Measurements from ENCODE around the gene KLF15.

KLF15 gene

DNA sequence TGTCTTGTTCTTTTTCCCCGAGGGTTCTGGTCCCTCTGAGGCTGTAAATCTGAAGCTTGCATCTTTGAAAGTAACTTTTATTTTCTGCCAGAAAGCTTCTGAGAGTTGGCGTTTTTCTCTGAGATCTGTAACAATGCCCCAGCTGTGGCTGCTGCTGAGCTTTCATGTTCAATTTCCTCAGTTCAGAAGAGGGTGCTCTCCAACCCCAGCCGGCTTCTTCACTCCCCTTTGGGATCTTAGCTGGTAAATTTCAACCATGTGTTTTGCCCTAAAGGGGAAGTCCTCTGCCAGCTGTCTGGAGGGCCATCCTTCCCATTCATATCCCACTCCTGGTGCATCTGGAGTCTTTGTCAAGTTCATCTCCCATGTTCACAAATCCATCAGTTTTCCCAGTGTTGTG is 19.2 kb upstream of the KLF15 start:
- Mint-ChIP-seq H3K9me3 (peaks cover 0 to 2% of the 10 kb centered on the region in 2 donors), H3K4me1 (ENCODE audit: low read depth in 2 of 2) (no peaks in the 10 kb centered on the region), H3K4me3 (no peak overlapping the region), H3K27ac (no peak overlapping the region), H3K36me3 (ENCODE audit: insufficient read depth) (no peaks in the 10 kb centered on the region), H3K27me3 (peaks cover 26 to 56% of the 10 kb centered on the region in 2 donors)
- no peak for DNase-seq
- ATAC-seq (replicated peaks) = no peak

DNA sequence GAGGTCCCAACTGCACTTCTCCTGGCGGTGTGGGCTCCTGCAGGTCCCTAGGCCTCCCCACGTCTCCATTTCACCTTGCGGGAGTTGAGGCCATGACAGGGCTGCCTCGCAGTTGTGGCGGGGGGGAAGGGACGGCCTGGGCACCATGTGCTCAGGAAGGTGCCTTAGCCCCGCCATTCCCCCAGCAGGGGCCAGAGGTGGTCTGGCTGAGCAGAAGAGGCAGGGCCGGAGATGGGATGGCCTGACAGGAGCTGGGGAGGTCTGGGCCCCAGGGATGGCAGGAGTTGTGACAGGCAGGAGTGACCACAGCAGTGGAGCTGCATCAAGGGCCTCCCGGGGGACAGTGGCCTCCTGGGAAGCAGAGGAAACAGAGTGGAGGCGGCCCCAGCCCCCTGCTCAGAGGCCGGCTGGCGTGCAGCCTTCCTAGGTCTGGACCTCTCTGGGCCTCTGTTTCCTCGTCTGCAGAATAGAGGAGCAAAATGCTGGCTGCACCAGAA is 18.7 kb upstream of the KLF15 start:
- Mint-ChIP-seq H3K27ac (no peak overlapping the region), H3K4me1 (ENCODE audit: low read depth in 2 of 2) (no peaks in the 10 kb centered on the region), H3K4me3 (no peak overlapping the region), H3K9me3 (peaks cover 0 to 2% of the 10 kb centered on the region in 2 donors), H3K27me3 (peaks cover 26 to 61% of the 10 kb centered on the region in 2 donors), H3K36me3 (ENCODE audit: insufficient read depth) (no peaks in the 10 kb centered on the region)
- ATAC-seq (replicated peaks) (no peak), DNase-seq (no peak)

DNA sequence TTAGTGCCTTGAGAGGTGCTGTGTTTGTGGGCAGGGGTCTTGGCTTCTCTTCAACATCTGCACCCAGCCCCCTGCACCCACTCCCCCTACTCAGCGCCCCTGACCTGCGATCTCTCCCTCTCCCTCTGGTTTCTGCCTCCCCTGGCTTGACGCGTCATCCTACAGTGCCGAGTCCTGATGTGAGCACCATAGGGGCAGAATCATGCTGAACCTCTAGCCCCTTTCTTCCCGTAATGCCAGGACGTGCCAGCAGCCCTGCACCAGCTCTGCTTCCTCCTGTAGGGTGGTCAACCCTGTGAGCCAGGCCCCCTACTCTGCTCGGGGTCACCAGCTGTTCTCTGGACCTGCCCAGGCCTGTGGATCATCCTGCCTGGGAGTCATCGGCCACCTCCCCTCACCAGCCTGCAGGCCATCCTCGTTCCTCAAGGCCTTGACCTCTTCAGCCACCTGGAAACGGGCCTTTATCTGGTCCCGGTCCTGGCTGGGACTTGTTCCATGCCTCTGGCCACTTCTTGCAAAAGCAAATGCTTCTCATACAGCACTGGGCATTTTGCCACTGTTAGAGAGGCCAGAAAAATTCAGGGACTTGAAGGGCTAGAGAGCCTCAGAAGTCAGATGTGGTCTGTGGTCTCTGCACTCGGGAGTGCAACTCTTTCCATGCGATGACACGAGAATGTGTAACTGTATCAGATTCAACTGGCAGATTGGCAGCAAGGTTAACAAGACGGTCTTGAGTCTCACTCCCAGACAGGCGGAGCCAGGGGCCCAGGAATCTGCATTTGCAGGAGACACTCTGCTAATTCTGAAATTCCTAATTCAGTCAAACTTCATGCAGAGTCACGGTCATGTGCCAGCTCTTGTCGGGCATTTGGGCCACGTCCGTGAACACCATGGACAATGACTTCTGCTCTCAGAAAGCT is 16.7 kb upstream of the KLF15 start:
- no peak overlapping the region for H3K4me3 Mint-ChIP-seq
- H3K9me3 Mint-ChIP-seq = peaks cover 0 to under 1% of the 10 kb centered on the region in 2 donors
- no peak overlapping the region for H3K27ac Mint-ChIP-seq
- DNase-seq (no peak), ATAC-seq (replicated peaks) (no peak)
- H3K36me3 Mint-ChIP-seq (ENCODE audit: insufficient read depth) = no peaks in the 10 kb centered on the region
- H3K27me3 Mint-ChIP-seq = peaks cover 9 to 49% of the 10 kb centered on the region in 2 donors
- no peaks in the 10 kb centered on the region for H3K4me1 Mint-ChIP-seq (ENCODE audit: low read depth in 2 of 2)

DNA sequence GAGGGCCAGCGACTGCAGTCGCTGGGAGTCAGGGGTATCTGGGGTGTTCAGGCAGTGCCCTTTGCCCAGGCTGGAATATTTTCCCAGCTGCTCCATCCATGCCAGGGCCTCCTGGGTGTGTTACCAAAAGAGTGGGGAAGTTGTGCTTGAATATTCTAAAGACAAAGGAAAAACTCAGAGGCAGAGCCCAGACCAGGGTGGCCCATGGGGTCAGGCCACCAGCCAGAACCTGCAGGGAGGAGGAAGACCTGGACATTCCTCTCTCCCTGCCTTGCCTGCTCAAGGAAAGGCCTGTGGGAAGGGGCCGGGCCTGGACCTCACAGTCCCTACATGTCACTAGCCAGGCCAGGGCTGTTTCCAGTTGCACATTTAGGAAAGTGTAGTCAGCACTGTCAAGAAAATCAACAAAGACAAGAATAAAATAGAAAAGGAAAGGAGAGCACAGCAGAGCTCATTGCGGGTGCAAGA is 16.0 kb upstream of the KLF15 start:
- Mint-ChIP-seq H3K27me3 (peaks cover 7 to 42% of the 10 kb centered on the region in 2 donors), H3K36me3 (ENCODE audit: insufficient read depth) (no peaks in the 10 kb centered on the region), H3K9me3 (no peaks in the 10 kb centered on the region), H3K4me1 (ENCODE audit: low read depth in 2 of 2) (no peaks in the 10 kb centered on the region), H3K27ac (no peak overlapping the region), H3K4me3 (no peak overlapping the region)
- DNase-seq (no peak), ATAC-seq (replicated peaks) (no peak)

DNA sequence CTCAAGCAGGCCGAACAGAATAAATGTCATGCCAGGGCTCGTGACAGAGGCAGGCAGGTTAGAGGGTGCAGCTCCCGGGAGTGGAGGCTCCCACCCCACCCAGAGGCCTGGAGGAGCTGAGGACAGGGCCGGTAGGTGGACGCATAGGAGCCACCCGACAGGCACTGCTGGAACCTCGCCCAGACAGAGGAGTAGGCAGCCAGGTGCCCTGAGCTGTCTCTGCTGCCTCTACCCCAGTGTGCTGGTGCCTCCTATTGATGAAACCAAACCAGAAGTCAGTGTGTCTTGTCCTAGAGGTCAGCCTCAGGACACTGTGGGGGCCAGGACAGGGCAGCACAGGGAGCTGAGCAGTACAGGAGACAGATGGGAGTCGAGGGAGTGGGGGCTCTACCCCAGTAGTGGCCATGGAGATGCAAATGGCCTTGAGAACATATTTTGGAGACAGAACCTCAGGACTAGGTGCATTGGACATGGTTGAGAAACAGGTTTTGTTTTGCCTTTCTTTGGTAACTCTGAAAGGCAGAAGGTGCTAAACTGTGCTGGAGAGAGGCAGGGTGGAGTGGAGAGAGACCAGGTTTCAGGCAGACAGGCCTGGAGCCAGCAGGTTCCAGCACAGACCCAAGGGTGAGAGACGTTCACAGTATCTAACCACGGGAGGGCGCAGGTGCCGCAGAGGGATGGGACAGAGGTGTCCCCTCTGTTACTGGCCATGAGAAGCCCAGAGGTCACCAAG is 15.4 kb upstream of the KLF15 start:
- no peaks in the 10 kb centered on the region for H3K9me3 Mint-ChIP-seq
- no peak for ATAC-seq (replicated peaks)
- H3K27me3 Mint-ChIP-seq = peaks cover 4 to 41% of the 10 kb centered on the region in 2 donors
- H3K4me1 Mint-ChIP-seq (ENCODE audit: low read depth in 2 of 2) = no peaks in the 10 kb centered on the region
- DNase-seq = no peak
- no peak overlapping the region for H3K27ac Mint-ChIP-seq
- H3K36me3 Mint-ChIP-seq (ENCODE audit: insufficient read depth) = no peaks in the 10 kb centered on the region
- H3K4me3 Mint-ChIP-seq = no peak overlapping the region

DNA sequence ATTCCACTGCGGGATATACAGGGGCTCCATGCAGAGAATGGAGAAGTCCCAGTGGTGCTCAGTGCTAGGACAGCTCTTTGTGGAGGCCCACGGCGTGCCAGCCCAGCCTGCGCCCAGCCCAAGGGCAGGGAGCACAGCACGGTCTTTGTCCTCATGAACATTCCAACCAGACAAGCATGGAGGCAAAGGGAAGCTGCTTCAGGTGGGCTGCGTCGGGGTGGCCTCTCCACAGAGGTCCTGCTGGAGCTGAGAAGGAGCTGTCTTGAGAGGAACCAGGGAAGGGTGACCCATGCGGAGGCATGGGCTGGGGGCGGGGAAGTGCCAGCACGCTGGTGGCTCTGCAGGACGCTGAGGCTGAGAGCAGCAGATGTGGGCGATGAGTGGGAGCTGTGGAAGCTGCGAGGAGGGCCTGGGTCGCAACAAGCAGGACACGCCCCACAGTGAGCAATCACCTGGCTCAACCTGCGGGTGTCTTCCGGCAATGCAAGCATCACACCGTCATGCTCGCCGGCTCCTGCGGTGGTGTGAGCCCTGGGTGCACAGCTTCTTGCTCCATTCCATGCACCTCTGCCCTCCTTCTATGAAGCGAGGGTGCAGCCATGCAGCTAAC is 14.0 kb upstream of the KLF15 start:
- Mint-ChIP-seq H3K4me3 (no peak overlapping the region), H3K4me1 (ENCODE audit: low read depth in 2 of 2) (no peaks in the 10 kb centered on the region), H3K27me3 (peaks cover 0 to 50% of the 10 kb centered on the region in 2 donors), H3K27ac (no peak overlapping the region), H3K9me3 (no peaks in the 10 kb centered on the region), H3K36me3 (ENCODE audit: insufficient read depth) (no peaks in the 10 kb centered on the region)
- no peak for DNase-seq
- no peak for ATAC-seq (replicated peaks)

DNA sequence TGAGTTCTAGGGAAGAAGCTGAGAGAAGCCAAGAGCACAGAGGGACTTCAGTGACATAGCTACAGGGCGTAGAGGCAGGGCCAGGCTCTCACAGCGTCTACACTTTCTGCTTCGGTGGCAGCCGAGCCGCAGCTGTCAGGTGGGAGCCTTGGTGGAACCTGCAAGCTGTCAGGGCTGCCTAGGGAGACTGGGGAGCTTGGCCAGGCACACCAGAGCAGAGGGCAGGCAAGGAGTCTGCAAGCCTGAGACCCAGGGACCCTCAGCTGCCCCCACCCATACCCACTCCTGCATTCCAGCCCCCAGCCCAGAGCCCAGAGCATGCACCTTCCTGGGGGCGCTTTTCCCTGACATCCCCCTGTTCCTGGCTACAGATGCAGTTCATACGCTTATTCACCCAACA is 13.4 kb upstream of the KLF15 start:
- no peaks in the 10 kb centered on the region for H3K36me3 Mint-ChIP-seq (ENCODE audit: insufficient read depth)
- H3K4me3 Mint-ChIP-seq = no peak overlapping the region
- DNase-seq = no peak
- no peaks in the 10 kb centered on the region for H3K4me1 Mint-ChIP-seq (ENCODE audit: low read depth in 2 of 2)
- no peak overlapping the region for H3K27ac Mint-ChIP-seq
- H3K27me3 Mint-ChIP-seq = peaks cover 0 to 56% of the 10 kb centered on the region in 2 donors
- ATAC-seq (replicated peaks) = no peak
- H3K9me3 Mint-ChIP-seq = no peaks in the 10 kb centered on the region

DNA sequence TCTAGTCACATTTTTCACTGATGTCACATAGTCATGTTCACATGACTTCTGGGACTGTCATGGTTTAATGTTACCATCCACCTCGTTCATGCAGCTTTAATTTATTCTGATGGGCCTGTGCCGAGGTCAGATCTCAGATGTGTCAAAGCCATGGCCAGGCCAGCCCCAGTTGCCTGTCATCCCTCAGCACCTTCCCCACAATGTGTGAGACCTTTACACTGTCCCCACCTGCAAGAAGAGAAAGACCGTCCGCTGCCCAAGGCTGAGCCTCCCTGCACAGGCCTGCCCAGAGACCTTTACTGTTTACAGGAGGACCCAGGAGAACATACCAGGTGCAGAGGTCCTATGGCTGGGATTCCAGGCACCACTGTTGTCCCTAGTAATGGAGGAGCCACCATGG is 12.8 kb upstream of the KLF15 start:
- Mint-ChIP-seq H3K4me3 (no peak overlapping the region), H3K27ac (no peak overlapping the region), H3K9me3 (no peaks in the 10 kb centered on the region), H3K27me3 (peaks cover 0 to 60% of the 10 kb centered on the region in 2 donors), H3K4me1 (ENCODE audit: low read depth in 2 of 2) (no peaks in the 10 kb centered on the region), H3K36me3 (ENCODE audit: insufficient read depth) (no peaks in the 10 kb centered on the region)
- DNase-seq = no peak
- ATAC-seq (replicated peaks) = no peak

DNA sequence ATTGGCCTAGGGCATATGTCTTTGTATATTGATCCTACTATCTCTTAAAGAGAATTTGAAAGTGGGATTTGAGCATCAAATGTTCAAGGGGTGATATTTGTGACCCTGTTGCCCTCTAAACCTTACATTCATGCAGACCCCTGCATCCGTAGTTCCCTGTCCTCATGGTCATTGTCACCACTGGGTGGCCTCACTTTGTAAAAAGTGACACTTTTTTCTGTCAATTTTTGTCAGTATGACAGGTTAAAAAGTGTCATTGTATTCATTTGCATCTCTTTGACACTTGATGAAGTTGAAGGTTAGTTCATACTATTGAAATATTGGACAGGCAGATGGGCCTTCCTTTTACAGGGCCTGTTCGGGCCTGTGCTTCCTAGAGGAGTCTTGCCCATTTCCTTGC is 12.3 kb upstream of the KLF15 start:
- DNase-seq = no peak
- no peak overlapping the region for H3K4me3 Mint-ChIP-seq
- no peaks in the 10 kb centered on the region for H3K9me3 Mint-ChIP-seq
- ATAC-seq (replicated peaks) = no peak
- peaks cover 4 to 60% of the 10 kb centered on the region in 2 donors for H3K27me3 Mint-ChIP-seq
- no peaks in the 10 kb centered on the region for H3K4me1 Mint-ChIP-seq (ENCODE audit: low read depth in 2 of 2)
- no peak overlapping the region for H3K27ac Mint-ChIP-seq
- H3K36me3 Mint-ChIP-seq (ENCODE audit: insufficient read depth) = no peaks in the 10 kb centered on the region

DNA sequence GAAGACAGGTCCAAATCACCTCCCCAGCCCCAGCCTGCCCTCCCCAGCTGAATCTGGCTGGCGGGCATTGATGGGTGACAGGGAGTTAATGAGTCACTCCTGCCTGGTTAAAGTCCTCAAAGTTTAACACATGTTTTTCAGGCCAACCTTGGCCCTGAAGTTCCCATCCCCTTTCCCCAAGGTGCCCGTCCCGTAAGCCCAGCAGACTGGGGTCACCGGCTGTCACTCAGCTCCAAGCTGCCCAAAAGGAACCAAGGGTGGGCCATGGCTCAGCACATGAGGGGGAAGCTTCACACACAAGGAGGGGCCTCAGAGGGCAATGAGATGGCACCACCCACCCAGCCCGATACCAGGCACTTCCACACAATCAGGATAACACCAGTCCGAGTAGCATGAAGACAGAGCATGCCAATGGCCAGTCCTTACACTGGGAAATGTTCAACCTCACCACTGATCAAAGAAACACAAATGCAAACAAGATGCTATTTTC is 10.2 kb upstream of the KLF15 start:
- no peaks in the 10 kb centered on the region for H3K36me3 Mint-ChIP-seq (ENCODE audit: insufficient read depth)
- H3K27ac Mint-ChIP-seq = no peak overlapping the region
- ATAC-seq (replicated peaks) (no peak), DNase-seq (no peak)
- no peak overlapping the region for H3K4me3 Mint-ChIP-seq
- no peaks in the 10 kb centered on the region for H3K9me3 Mint-ChIP-seq
- no peaks in the 10 kb centered on the region for H3K4me1 Mint-ChIP-seq (ENCODE audit: low read depth in 2 of 2)
- H3K27me3 Mint-ChIP-seq = peaks cover 6 to 62% of the 10 kb centered on the region in 2 donors

DNA sequence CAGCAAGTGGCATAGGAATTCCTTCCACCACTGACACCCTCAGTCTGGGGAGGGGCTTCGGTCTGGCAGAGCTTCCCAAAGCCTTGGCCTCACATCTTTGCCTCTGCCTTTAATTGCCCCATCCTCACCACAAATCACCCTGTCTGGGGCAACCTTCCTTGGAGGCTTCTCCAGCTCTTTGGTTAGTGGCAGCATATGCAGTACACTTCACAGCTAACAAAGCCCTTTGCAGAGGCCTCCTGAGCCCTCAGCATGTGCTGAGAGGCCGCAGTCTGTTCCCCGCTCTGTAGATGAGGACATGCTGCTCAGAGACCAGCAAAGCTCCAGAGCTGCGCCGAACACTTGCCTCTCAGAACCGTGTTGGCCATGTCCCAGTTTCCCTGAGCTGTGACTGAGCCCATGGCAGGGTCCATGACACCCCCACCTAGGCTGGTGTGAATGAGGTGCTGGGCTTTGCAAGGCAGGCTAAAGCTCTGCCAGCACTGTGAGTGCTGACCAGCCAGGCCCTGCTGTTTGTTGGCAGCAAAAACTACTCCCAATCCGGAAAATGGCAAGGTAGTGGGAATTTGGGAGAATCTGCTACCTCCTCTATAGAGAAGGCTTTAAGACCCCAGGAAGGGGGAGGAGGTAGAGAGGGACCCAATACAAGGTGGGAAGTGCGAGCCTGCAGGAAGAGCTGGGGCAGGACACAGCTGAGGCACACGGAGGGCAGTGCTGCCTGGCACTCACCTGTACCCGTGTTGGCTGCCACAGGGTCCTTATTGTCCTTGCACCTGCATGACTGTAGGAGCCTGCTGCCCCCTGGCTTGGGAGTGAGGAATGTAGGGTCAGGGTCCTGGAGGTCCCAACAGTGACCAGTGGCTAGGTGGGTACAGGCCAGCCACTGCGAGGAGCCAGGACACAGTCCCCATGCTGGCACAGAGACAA is 8.4 kb upstream of the KLF15 start:
- DNase-seq = no peak

DNA sequence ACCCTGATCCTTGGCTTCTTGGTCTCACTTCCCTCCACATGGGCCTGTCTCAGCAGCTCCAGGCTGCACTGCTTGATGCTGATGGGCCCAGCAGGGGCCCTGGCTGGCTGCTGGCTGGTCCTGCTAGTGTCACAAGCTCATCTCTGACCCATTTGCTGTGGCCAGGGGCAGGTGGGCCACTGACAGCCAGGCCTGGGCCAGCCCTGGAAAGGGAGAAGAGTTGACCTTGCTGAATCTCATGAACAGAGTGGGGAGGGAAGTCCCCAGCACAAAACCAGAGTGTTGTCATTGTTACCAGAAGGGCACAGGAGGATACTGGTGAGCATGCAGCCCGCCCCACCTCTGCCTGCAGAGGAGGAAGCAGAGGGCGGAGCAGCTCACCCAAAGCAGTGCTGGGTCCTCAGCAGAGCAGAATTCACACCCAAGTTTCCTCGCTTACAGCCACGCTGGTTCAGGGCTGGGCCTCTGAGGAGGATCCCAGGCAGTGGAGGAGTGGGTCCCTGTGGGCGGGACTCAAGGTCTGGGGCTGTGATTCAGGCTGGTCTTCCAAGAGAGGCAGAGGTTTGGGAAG is 7.6 kb upstream of the KLF15 start:
- Mint-ChIP-seq H3K27ac (no peak overlapping the region), H3K9me3 (no peaks in the 10 kb centered on the region), H3K4me3 (no peak overlapping the region), H3K36me3 (ENCODE audit: insufficient read depth) (no peaks in the 10 kb centered on the region), H3K4me1 (ENCODE audit: low read depth in 2 of 2) (no peaks in the 10 kb centered on the region), H3K27me3 (peaks cover 19 to 64% of the 10 kb centered on the region in 2 donors)
- no peak for ATAC-seq (replicated peaks)
- no peak for DNase-seq

More for the DNA sequence above, 8.4 kb upstream of the KLF15 start:
- Mint-ChIP-seq H3K27ac (no peak overlapping the region), H3K9me3 (no peaks in the 10 kb centered on the region), H3K4me3 (no peak overlapping the region), H3K4me1 (ENCODE audit: low read depth in 2 of 2) (no peaks in the 10 kb centered on the region), H3K27me3 (peaks cover 12 to 61% of the 10 kb centered on the region in 2 donors), H3K36me3 (ENCODE audit: insufficient read depth) (no peaks in the 10 kb centered on the region)
- ATAC-seq (replicated peaks) = no peak

Data from effector memory CD8-positive, alpha-beta T cell (primary cell).